K562 (cell line): ENCODE data around the gene ZNF628. TPM values are rescaled to one million over a fixed set of nuclear protein-coding genes. Genes with fewer than 3 reads are reported as not detected.
A peak's percentile ranks its signal among the peaks of the same experiment; 100 is the strongest.

Experiments
- BRCA1 ChIP-seq, 2 experiments: fragments of 450-650 bp in 1 of 2; sonication (generic) in 1 of 2; formaldehyde crosslinking in 1 of 2; IDR thresholded peaks; 2 replicates each; pipeline versions ENCODE4 v1.5.0 to v1.6.1; 2017 to 2020; ENCODE audit warnings: mild to moderate bottlenecking in 1 of 2, missing genetic modification reagents in 1 of 2
- CBFA2T3 ChIP-seq: fragments of 450-650 bp; IDR thresholded peaks from 2 replicates; pipeline ENCODE4 v1.6.1; 2017
- ERF ChIP-seq: fragments of 450-650 bp; formaldehyde crosslinking; IDR thresholded peaks from 2 replicates; pipeline ENCODE4 v1.4.0; 2020; ENCODE audit warnings: mild to moderate bottlenecking, mixed read lengths
- FIP1L1 ChIP-seq: fragments of 200-400 bp; formaldehyde crosslinking; IDR thresholded peaks from 2 replicates; pipeline ENCODE4 v1.6.1; 2018; ENCODE audit warnings: mild to moderate bottlenecking, low read depth, low read length; ENCODE audit not compliant: poor library complexity, severe bottlenecking
- HSF4 ChIP-seq: fragments of 250-450 bp; sonication (Bioruptor Pico); IDR thresholded peaks from 2 replicates; pipeline ENCODE4 v2.1.2; 2022; ENCODE audit warnings: mild to moderate bottlenecking, moderate library complexity, borderline replicate concordance
- MED1 ChIP-seq: sonication (generic); formaldehyde crosslinking; IDR thresholded peaks from 2 replicates; pipeline ENCODE4 v1.8.1; 2023; ENCODE audit warnings: missing genetic modification reagents, borderline replicate concordance
- NR3C1 ChIP-seq: sonication (generic); formaldehyde crosslinking; IDR thresholded peaks from 2 replicates; pipeline ENCODE4 v1.8.1; 2022; ENCODE audit warnings: missing genetic modification reagents
- PATZ1 ChIP-seq: fragments of 250-450 bp; sonication (Bioruptor Pico); IDR thresholded peaks from 2 replicates; pipeline ENCODE4 v1.5.0; 2020; ENCODE audit warnings: mild to moderate bottlenecking, borderline replicate concordance
- PBX2 ChIP-seq, 2 experiments: IDR thresholded peaks in 1 of 2; conservative IDR thresholded peaks in 1 of 2; 2 replicates each; pipeline ENCODE4 v1.6.1; 2016; ENCODE audit warnings: low read depth in 2 of 2, mild to moderate bottlenecking in 1 of 2, missing compliant biosample characterization in 1 of 2, missing genetic modification characterization in 1 of 2, moderate library complexity in 1 of 2
- PCBP1 ChIP-seq: fragments of 200-400 bp; formaldehyde crosslinking; IDR thresholded peaks from 2 replicates; pipeline ENCODE4 v1.6.1; 2018; ENCODE audit warnings: mild to moderate bottlenecking, low read depth, low read length; ENCODE audit not compliant: poor library complexity, severe bottlenecking
- POLR2B ChIP-seq: fragments of 450-650 bp; IDR thresholded peaks from 2 replicates; pipeline ENCODE4 v1.6.1; 2018; ENCODE audit warnings: low read depth; ENCODE audit not compliant: partially characterized antibody
- POLR2G ChIP-seq: fragments of 200-400 bp; formaldehyde crosslinking; IDR thresholded peaks from 2 replicates; pipeline ENCODE4 v1.6.1; 2017; ENCODE audit warnings: low read depth, mild to moderate bottlenecking, antibody characterized with exemption, low read length, moderate library complexity
- U2AF1 ChIP-seq: fragments of 200-400 bp; formaldehyde crosslinking; optimal IDR thresholded peaks from 2 replicates; pipeline ENCODE3; 2017; ENCODE audit warnings: mild to moderate bottlenecking, low read depth, low read length, moderate library complexity
- VEZF1 ChIP-seq: fragments of 200-800 bp; sonication (Bioruptor generic); IDR thresholded peaks from 2 replicates; pipeline ENCODE4 v1.6.1; 2017; ENCODE audit warnings: missing genetic modification characterization, missing compliant biosample characterization
- ZBTB8A ChIP-seq: fragments of 450-650 bp; IDR thresholded peaks from 2 replicates; pipeline ENCODE4 v1.6.1; 2018; ENCODE audit warnings: mild to moderate bottlenecking, moderate library complexity; ENCODE audit not compliant: partially characterized antibody
- ZFPM2 ChIP-seq: fragments of 250-450 bp; sonication (Bioruptor Pico); IDR thresholded peaks from 2 replicates; pipeline ENCODE4 v1.5.1; 2022; ENCODE audit warnings: mild to moderate bottlenecking
- ZNF449 ChIP-seq: fragments of 250-450 bp; sonication (Bioruptor Pico); IDR thresholded peaks from 2 replicates; pipeline ENCODE4 v1.8.0; 2022; ENCODE audit warnings: moderate library complexity, mild to moderate bottlenecking, inconsistent platforms
- ZNF717 ChIP-seq: fragments of 250-450 bp; sonication (Bioruptor Pico); IDR thresholded peaks from 2 replicates; pipeline ENCODE4 v1.5.0; 2021
- polyA plus RNA-seq, 8 experiments: library from polyadenylated mRNA; depleted of rRNA in 4 of 8; stranded (reverse) in 5 of 8; unstranded in 3 of 8; fragments of >200 nt; fragmentation: Nextera tagmentation in 2 of 8; fragmentation: Illumina TruSeq in 1 of 8; extraction: Ambion mirVana in 2 of 8; extraction: Trizol in 1 of 8; gene quantifications; 2 replicates each; pipeline versions ENCODE4 v1.2.1 to v1.2.3, GENCODE V29; 2011 to 2014; ENCODE audit warnings: inconsistent platforms in 1 of 8, missing spikeins in 1 of 8
- total RNA-seq, 7 experiments: library from RNA; depleted of rRNA in 6 of 7; stranded (reverse); fragments of >200 nt in 6 of 7; fragmentation: Illumina TruSeq in 2 of 7; extraction: Trizol in 2 of 7; gene quantifications; 2 replicates each; pipeline versions ENCODE4 v1.2.1 to v1.2.3, GENCODE V29; 2011 to 2021; ENCODE audit warnings: low replicate concordance in 1 of 7

Gene ZNF628
- total and polyA plus RNA-seq, 9 of the 15 experiments (the other 6 are each of a cell fraction or from before 2014, with no cell fraction given) = 0.13 to 13.6 (median 2.2) TPM; not detected in 3

GRCh38 chr19:55451965-55452748, 24.3 kb upstream of the ZNF628 start (continued):
- TF ChIP-seq HSF4 (CRISPR knock-in tag) = no peak
- no peak for TF ChIP-seq ZNF717
- TF ChIP-seq CBFA2T3 = no peak
- no peak for TF ChIP-seq ZFPM2 (CRISPR knock-in tag)
- TF ChIP-seq POLR2B = peak; percentile 20
- no peak for TF ChIP-seq PATZ1 (CRISPR knock-in tag)
- TF ChIP-seq PBX2 (CRISPR knock-in tag; IDR thresholded peaks at IDR 0.05; ENCODE audit: low read depth) = no peak
- TF ChIP-seq PBX2 (tag; conservative IDR thresholded peaks at IDR 0.05; ENCODE audit: low read depth) = 0 out of 2 replicates have a peak, but pooled peaks have one; percentile 7
- TF ChIP-seq BRCA1 (IDR thresholded peaks at IDR 0.05) = no peak
- TF ChIP-seq BRCA1 (CRISPR knock-in tag; IDR thresholded peaks at IDR 0.05) = no peak
- TF ChIP-seq NR3C1 (CRISPR knock-in tag) = no peak
- peak; percentile 82 for TF ChIP-seq POLR2G
- no peak for TF ChIP-seq MED1 (CRISPR knock-in tag)
- TF ChIP-seq ZBTB8A = no peak
- TF ChIP-seq FIP1L1 = peak; percentile 49
- no peak for TF ChIP-seq U2AF1
- no peak for TF ChIP-seq ZNF449 (CRISPR knock-in tag)
- TF ChIP-seq VEZF1 (CRISPR knock-in tag) = no peak
- no peak for TF ChIP-seq ERF (CRISPR knock-in tag)
- TF ChIP-seq PCBP1 = peak; percentile 16
